Keratinocyte (primary cell): ENCODE data around the gene TBC1D12.
"Not testable (repeated sequence)": the region's sequence is repeated elsewhere in the genome, so short reads cannot be mapped to it uniquely, and the experiment has no call there.

Source experiments
- EZH2 ChIP-seq: IDR thresholded peaks from one replicate; pipeline ENCODE4 v1.6.1; 2012; ENCODE audit warnings: inconsistent platforms, mild to moderate bottlenecking, low read length, moderate library complexity
- TF ChIP-seq, protein P1 (sequence below), 3 experiments: IDR thresholded peaks in 1 of 3; conservative IDR thresholded peaks in 1 of 3; optimal IDR thresholded peaks in 1 of 3; 2 replicates in 2 of 3; 3 replicates in 1 of 3; pipeline versions ENCODE3 to v1.5.1; 2011; ENCODE audit warnings: low read length in 3 of 3, mild to moderate bottlenecking in 3 of 3, moderate library complexity in 2 of 3, control low read depth in 1 of 3, inconsistent platforms in 1 of 3; ENCODE audit not compliant: insufficient read depth in 2 of 3; ENCODE audit errors: extremely low read depth in 1 of 3

DNA sequence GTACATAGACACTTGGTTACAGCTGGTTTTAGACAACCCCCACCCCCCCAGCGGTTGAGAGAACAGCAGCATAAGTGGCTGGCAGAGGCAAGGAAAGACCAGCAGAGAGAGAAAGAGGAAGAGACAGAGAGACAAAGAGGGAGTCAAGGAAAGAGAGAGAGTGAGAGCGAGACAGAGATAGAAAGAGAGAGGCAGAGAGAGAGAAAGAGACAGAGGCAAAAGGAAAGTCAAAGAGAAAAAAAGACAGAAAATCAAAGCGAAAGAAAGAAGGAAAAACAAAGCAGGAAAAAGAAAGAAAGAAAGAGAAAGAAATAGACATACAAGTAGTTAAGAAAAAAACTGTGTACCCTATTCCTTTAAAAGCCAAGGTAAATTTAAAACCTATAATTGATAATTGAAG, 16.6 kb upstream of the TBC1D12 start:
- TF ChIP-seq, protein P1, sequence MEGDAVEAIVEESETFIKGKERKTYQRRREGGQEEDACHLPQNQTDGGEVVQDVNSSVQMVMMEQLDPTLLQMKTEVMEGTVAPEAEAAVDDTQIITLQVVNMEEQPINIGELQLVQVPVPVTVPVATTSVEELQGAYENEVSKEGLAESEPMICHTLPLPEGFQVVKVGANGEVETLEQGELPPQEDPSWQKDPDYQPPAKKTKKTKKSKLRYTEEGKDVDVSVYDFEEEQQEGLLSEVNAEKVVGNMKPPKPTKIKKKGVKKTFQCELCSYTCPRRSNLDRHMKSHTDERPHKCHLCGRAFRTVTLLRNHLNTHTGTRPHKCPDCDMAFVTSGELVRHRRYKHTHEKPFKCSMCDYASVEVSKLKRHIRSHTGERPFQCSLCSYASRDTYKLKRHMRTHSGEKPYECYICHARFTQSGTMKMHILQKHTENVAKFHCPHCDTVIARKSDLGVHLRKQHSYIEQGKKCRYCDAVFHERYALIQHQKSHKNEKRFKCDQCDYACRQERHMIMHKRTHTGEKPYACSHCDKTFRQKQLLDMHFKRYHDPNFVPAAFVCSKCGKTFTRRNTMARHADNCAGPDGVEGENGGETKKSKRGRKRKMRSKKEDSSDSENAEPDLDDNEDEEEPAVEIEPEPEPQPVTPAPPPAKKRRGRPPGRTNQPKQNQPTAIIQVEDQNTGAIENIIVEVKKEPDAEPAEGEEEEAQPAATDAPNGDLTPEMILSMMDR (optimal IDR thresholded peaks at IDR 0.05 in 1 of 3, IDR thresholded peaks at IDR 0.05 in 1 of 3, conservative IDR thresholded peaks at IDR 0.05 in 1 of 3; ENCODE audit: extremely low read depth in 1 of 3, insufficient read depth in 2 of 3, low read length in 3 of 3): not testable (repeated sequence)
- not testable (repeated sequence) for TF ChIP-seq EZH2
